Measurements from ENCODE around the gene LCN2.

Gene LCN2

GRCh38 chr9:128115187-128116103 is 33.8 kb upstream of the LCN2 start:
- no peak for TF ChIP-seq CTCF (IDR thresholded peaks at IDR 0.05; ENCODE audit: insufficient read depth, low read depth, low read length, missing control alignments)
- DNase-seq (ENCODE audit: low read depth) = peak; percentile 84

GRCh38 chr9:128116104-128117083 is 32.9 kb upstream of the LCN2 start:
- no peak overlapping the region for H3K4me3 ChIP-seq (ENCODE audit: low read depth, low read length)
- TF ChIP-seq CTCF (IDR thresholded peaks at IDR 0.05; ENCODE audit: insufficient read depth, low read depth, low read length, missing control alignments) = no peak
- no peak for DNase-seq (ENCODE audit: low read depth)

More at GRCh38 chr9:128115187-128116103, 33.8 kb upstream of the LCN2 start:
- H3K4me3 ChIP-seq (ENCODE audit: low read depth, low read length) = no peak overlapping the region

- DNase-seq (ENCODE audit: low read depth) = peak; percentile 95
- no peak overlapping the region for H3K4me3 ChIP-seq (ENCODE audit: low read depth, low read length)
- TF ChIP-seq CTCF (IDR thresholded peaks at IDR 0.05; ENCODE audit: insufficient read depth, low read depth, low read length, missing control alignments) = peak; percentile 100
These were observed 31.4 kb upstream of the LCN2 start for GRCh38 chr9:128117613-128118471.

GRCh38 chr9:128118472-128118857 is 30.8 kb upstream of the LCN2 start:
- TF ChIP-seq CTCF (IDR thresholded peaks at IDR 0.05; ENCODE audit: insufficient read depth, low read depth, low read length, missing control alignments) = no peak
- H3K4me3 ChIP-seq (ENCODE audit: low read depth, low read length) = no peak overlapping the region
- no peak for DNase-seq (ENCODE audit: low read depth)

- DNase-seq (ENCODE audit: low read depth) = no peak
- H3K4me3 ChIP-seq (ENCODE audit: low read depth, low read length) = no peak overlapping the region
These were observed 30.1 kb upstream of the LCN2 start for GRCh38 chr9:128118971-128119665.

More at GRCh38 chr9:128118971-128119665, 30.1 kb upstream of the LCN2 start:
- no peak for TF ChIP-seq CTCF (IDR thresholded peaks at IDR 0.05; ENCODE audit: insufficient read depth, low read depth, low read length, missing control alignments)

Measured in GM12865 (cell line).